Medulla oblongata (tissue), 1 donor: ENCODE measurements around the gene CDCA7.
"Not testable (repeated sequence)": the region's sequence is repeated elsewhere in the genome, so short reads cannot be mapped to it uniquely, and the experiment has no call there.

ENCODE experiments used
- DNase-seq: peaks from one replicate; pipeline ENCODE4 v3.0.0-alpha.2; 2015; ENCODE audit errors: extremely low spot score

Gene CDCA7

DNA sequence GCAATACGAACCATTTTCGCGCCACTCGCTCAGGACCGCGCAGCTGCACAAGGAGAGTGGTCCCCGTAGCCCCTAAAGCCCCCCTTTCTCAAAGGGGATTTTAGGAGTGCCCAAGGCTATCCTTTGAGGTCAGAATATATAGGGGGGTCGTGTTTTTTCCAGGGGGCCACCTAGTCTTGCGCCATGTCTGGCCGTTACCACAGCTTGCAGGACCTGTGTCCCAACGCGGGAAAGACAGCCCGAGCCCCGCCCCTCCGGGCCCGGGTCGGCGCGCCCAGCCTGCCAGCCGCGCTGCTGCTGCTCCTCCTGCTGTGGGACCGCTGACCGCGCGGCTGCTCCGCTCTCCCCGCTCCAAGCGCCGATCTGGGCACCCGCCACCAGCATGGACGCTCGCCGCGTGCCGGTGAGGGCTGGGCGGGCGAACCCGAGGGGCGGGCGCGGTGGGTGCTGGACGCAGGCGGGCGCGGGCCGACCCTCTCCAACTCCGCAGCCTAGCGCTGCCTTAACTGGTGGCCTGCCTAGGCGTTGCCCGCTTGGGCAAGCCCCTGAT, at the start of gene CDCA7:
CDCA7 (plus strand) TSS at position 291 of the 550 bp plus-strand sequence; CDS start at position 383, 92 bp downstream.
- peak; percentile 17 for DNase-seq

DNA sequence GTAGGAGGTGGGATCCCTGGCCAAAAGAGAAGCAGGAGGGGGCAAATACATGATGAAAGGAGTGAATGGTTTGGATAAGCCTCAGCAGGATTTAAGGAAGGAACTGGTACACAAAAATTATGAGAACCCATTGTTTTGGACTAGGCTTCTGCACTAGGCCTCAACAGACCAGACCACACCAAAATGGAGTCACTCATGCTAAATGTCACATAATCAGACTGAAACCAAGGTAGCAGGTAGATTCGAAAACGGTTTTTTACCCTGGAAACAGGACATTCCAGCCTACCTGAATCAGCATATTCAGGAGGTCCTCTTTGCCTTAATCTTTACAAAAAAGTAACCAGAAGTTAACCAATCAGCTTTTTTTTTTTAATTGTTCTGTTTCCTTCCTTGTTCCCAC, 49.4 kb upstream of the CDCA7 start:
- no peak for DNase-seq

GRCh38 chr2:173307293-173307692, 47.4 kb upstream of the CDCA7 start:
- peak; percentile 15 for DNase-seq

- not testable (repeated sequence) for DNase-seq
Observed at GRCh38 chr2:173309370-173309769, 45.3 kb upstream of the CDCA7 start.

DNA sequence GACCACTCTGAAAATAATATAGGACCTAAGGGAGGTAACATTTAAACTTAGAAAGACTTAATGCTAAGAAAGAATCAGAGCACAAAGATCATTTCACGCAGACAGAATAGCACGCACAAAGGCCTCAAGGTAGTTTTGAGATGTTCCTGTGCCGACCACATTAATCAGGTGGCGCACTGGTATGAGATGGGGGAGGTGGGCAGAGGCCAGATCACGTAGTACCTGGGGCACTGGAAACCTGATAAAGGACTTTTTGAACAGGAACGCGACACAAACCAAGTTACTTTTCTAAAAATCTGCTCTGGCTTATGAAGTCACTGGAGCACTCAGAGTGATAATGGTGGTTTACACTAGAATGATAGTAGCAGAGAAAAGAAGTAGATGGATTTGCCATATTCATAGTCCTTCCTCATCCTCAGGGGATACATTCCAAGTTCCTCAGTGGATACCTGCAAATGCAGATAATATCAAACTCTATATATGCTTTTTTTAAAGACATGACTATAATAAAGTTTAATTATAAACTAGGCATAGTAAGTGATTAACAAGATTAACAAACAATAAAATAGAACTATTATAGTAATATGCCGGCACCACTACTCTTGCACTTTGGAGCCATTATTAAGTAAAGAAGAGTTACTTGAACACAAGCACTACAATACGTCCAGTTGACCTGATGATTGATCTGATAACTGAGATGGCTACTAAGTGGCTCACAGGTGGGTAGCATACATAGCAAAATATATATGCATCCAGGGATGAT, 42.6 kb upstream of the CDCA7 start:
- no peak for DNase-seq

GRCh38 chr2:173323371-173323770, 31.3 kb upstream of the CDCA7 start:
- no peak for DNase-seq

DNA sequence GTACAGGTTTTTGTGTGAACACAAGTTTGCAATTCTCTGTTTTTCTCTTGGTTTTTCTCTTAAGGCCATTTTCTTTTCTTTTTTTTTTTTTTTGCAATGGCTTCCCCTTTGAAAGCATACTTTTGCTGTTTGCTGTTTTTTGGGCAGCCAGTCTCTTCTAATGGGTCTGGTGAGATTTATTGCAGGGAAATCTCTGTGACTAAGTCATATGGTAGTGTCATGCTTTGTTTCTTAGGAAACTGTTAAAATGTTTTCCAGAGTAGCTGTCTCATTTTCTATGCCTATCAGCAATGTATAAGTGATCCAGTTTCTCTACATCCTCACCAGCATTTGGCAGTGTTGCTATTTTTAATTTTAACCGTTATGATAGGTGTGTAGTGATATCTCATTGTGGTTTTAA, 27.9 kb upstream of the CDCA7 start:
- no peak for DNase-seq

DNA sequence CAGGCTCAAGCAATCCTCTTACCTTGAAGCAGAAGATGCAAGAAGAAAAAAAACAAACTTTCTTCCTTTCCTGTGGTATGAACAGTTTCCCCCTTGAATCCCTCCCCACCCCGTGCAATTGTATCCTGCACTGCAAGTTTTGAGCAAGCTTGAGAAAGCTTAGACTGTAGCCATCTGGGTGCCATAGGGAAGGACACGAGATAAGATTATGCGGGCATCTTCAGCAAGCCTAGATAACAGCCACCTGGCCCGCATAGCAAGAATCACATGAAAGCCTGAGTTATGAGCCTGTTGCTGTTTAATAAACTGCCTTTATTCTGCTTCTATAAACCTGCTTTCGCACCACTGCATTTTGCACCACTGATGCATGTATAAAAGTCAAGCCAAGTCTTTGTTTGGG, 27.3 kb upstream of the CDCA7 start:
- DNase-seq = no peak

DNA sequence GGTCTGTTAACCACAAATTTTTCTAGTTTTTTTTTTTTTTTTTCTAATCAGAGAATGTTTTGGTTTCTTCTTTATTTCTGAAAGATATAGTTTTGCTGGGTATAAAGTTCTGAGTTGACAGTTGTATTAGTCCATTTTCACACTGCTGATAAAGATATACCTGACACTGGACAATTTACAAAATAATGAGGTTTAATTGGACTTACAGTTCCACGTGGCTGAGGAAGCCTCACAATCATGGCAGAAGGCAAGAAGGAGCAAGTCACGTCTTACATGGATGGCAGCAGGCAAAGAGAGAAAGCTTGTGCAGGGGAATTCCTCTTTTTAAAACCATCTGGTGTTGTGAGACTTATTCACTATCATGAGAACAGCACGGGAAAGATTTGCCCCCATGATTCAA, 21.7 kb upstream of the CDCA7 start:
- DNase-seq = not testable (repeated sequence)

- no peak for DNase-seq
Observed at GRCh38 chr2:173339807-173340206, 14.9 kb upstream of the CDCA7 start.

DNA sequence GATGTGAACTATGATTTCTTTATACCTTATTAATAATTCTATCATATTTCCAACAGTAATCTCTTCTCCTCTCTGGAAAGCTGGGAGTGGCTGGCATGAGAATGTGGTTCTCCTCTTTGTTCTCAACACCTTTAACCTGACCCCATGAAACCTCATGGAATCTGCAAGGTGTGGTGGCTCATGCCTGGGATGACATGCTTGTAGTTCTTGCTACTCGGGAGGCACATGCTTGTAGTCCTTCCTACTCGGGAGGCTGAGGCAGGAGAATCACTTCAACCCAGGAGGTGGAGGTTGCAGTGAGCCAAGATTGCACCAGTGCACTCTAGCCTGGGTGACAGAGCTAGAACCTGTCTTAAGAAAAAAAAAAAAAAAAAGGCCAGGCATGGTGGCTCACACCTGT, 10.8 kb upstream of the CDCA7 start:
- DNase-seq = no peak

DNA sequence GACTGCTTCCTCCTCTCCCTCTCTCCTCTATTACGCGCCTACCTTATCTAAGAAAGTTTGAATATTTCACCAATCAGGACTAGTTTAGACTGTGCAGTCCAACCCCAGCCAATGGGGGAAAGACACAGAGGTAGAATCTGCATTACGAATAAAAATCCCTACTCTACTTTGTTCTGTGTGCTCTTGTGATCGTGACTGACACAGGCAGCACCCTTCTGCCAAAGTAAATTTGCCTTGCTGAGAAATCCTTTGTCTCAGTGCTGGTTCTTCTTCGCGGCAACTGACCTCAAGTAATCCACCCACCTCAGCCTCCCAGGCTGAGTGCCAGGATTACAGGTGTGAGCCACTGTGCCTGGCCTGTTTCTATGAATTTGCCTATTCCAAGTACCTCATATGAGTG, 8.6 kb upstream of the CDCA7 start:
- no peak for DNase-seq

GRCh38 chr2:173347305-173348168, 7.1 kb upstream of the CDCA7 start:
- DNase-seq = no peak

DNA sequence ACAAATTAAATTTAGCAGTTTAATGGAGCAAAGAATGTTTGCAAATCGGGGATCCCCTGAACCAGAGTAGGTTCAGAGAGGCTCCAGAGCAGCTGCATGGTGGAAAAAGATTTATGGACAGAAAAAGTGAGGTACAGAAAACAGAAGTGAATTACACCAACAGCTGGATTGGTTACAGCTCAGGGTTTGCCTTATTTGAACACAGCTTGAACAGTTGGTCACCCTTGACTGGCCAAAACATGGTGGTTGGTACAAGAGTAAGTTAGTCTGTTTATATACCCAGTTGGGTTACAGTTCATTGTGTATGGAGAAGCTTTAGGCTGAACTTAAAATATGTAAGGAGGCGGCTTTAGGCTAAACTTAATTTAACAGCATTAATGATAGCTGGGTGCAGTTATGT, 5.4 kb upstream of the CDCA7 start:
- DNase-seq = no peak

GRCh38 chr2:173350383-173350782, 4.3 kb upstream of the CDCA7 start:
- no peak for DNase-seq

GRCh38 chr2:173351879-173352278, 2.8 kb upstream of the CDCA7 start:
- no peak for DNase-seq

DNA sequence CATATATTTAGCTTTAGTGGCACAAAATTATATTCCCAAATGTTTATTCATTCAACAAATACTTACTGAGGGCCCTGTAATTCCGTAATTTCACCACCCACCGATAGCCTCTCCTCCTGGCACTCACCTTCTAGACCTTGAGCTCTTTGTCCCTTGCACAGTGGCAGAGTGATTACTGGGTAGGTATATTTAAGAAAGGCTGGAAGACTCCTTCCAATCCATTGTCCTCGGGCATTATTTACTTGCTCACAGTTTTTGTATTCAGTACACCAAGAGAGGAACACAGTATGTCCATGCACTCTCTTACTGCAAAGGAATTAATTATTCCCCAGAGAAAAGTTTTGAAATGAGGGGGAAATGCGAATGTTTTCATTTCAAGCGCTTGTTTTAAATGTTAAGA, 1.1 kb upstream of the CDCA7 start:
- DNase-seq = no peak

GRCh38 chr2:173354073-173354581, 545 bp upstream of the CDCA7 start:
- DNase-seq = no peak

- DNase-seq = no peak
Observed at GRCh38 chr2:173355132-173355865, 627 bp downstream of the CDCA7 start.

- no peak for DNase-seq
Observed at GRCh38 chr2:173355866-173356508, 1.3 kb downstream of the CDCA7 start.

DNA sequence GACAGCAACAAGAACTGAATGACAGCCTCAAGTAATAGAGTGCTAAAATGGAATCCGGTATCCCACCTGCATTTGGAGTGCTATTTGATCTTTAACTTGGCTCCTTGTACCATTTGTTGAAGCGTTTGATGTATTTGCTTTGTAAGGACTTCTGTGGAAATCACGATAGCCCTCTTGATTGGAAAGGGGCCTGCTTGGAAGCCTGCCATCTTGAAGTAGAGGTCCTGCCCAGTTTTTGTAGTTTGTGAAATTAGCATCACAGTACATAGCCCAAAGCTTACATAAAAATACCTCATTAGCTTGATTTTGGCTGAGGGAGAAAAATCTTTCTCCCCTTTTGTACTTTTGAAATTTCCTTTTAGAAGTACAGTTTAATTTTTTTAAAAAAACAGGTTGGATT, 2.7 kb downstream of the CDCA7 start:
- no peak for DNase-seq
